Right atrium auricular region (tissue), 2 donors: Measurements from ENCODE around the gene DEXI. TPM values are rescaled to one million over a fixed set of nuclear protein-coding genes. Genes with fewer than 3 reads are reported as not detected.
"Not testable (repeated sequence)": the region's sequence is repeated elsewhere in the genome, so short reads cannot be mapped to it uniquely, and the experiment has no call there.

Source experiments
- DNase-seq: peaks from one replicate; pipeline ENCODE4 v3.0.0-alpha.2; 2019; ENCODE audit warnings: low spot score
- H3K27ac ChIP-seq, 2 donors: fragments of 200-600 bp; sonication (generic); 1 replicate in 1 of 2; 2 replicates in 1 of 2; pipeline ENCODE4 v1.5.1; 2016 to 2019
- H3K27me3 ChIP-seq, 2 donors: fragments of 200-600 bp; sonication (generic); one replicate each; pipeline versions ENCODE4 v1.5.1 to v1.6.0; 2017 to 2019
- H3K36me3 ChIP-seq: fragments of 200-600 bp; sonication (generic); one replicate; pipeline ENCODE4 v1.5.1; 2016
- H3K4me1 ChIP-seq, 2 donors: fragments of 200-600 bp; sonication (generic); one replicate each; pipeline versions ENCODE4 v1.5.1 to v1.6.0; 2017 to 2019
- H3K4me3 ChIP-seq, 2 donors: fragments of 200-600 bp; sonication (generic); 1 replicate in 1 of 2; 2 replicates in 1 of 2; pipeline ENCODE4 v1.5.1; 2017 to 2019; ENCODE audit warnings: mild to moderate bottlenecking in 1 of 2, moderate library complexity in 1 of 2
- H3K9me3 ChIP-seq, 2 donors: fragments of 200-600 bp; sonication (generic); one replicate each; pipeline ENCODE4 v1.5.1; 2019
- total RNA-seq, 2 donors: library from RNA; depleted of rRNA; stranded (reverse); fragments of >200 nt; gene quantifications; one replicate each; pipeline ENCODE4 v1.1.0, GENCODE V29; 2016
- TF ChIP-seq, protein P1 (sequence below), 2 donors: fragments of 200-600 bp; sonication (generic); IDR thresholded peaks; one replicate each; pipeline ENCODE4 v1.5.1; 2019; ENCODE audit warnings: antibody characterized with exemption in 2 of 2

DEXI gene
- total RNA-seq, 2 donors from 2014 or later: 129 to 164 TPM

DNA sequence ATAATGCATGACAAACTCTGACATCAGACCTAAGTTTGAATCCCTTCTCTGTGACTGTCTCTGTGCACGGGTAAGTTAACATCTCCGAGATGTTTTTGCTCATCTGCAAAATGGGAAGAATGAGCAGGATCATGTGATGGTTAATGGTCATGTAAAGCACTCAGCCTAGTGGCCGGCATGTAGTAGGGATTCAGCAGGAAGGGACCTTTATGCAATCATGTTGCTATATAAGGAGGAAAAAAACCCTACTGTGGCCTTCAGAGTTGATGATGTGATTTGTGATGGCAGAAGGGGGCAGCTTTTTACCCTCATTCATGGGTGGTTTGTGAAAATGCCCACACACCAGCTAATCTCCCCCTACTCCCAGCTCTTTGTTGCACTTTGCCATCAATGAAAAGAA, 26.2 kb upstream of the DEXI start:
- Histone ChIP-seq H3K27me3 (no peaks in the 10 kb centered on the region), H3K27ac (no peak overlapping the region), H3K9me3 (no peaks in the 10 kb centered on the region), H3K36me3 (peaks cover 10% of the 10 kb centered on the region), H3K4me3 (no peak overlapping the region), H3K4me1 (peaks cover 0 to 23% of the 10 kb centered on the region in 2 donors)
- DNase-seq: no peak
- TF ChIP-seq, protein P1, sequence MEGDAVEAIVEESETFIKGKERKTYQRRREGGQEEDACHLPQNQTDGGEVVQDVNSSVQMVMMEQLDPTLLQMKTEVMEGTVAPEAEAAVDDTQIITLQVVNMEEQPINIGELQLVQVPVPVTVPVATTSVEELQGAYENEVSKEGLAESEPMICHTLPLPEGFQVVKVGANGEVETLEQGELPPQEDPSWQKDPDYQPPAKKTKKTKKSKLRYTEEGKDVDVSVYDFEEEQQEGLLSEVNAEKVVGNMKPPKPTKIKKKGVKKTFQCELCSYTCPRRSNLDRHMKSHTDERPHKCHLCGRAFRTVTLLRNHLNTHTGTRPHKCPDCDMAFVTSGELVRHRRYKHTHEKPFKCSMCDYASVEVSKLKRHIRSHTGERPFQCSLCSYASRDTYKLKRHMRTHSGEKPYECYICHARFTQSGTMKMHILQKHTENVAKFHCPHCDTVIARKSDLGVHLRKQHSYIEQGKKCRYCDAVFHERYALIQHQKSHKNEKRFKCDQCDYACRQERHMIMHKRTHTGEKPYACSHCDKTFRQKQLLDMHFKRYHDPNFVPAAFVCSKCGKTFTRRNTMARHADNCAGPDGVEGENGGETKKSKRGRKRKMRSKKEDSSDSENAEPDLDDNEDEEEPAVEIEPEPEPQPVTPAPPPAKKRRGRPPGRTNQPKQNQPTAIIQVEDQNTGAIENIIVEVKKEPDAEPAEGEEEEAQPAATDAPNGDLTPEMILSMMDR (IDR thresholded peaks at IDR 0.05): no peak

DNA sequence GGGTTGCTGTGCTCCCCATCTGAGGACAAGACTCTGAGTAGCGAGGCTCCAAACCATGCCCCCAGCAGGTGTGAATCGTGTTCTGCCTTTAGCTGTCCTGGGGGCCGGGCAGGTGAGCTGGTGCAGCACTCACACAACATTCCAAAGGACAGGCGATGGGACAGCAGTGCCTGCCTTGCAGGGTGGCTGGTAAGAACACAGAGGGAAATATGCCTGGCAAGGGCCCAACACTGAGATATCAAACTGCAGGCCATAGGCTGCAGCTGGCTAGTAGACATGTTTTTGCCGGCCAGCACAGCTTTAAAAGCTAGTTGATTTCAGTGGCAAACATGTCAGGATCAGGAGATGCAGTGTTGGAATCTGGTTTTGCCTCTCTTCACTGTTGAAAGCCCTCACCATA, 25.7 kb upstream of the DEXI start:
- Histone ChIP-seq H3K4me1 (peaks cover 0 to 23% of the 10 kb centered on the region in 2 donors), H3K4me3 (no peak overlapping the region), H3K27ac (no peak overlapping the region), H3K36me3 (peaks cover 10% of the 10 kb centered on the region), H3K9me3 (no peaks in the 10 kb centered on the region), H3K27me3 (no peaks in the 10 kb centered on the region)
- TF ChIP-seq, protein P1 (IDR thresholded peaks at IDR 0.05): no peak
- no peak for DNase-seq

DNA sequence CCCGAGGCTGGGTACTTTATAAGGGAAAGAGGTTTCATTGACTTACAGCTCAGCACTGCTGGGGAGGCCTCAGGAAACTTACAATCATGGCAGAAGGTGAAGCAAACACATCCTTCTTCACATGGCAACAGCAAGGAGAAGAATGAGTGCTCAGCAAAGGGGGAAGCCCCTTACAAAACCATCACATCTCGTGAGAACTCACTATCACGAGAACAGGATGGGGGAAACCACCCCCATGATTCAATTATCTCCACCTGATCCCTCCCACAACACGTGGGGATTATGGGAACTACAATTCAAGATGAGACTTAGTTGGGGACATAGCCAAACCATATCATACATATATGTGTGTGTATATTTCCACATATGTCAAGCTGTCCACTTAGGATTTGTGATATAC, 24.3 kb upstream of the DEXI start:
- H3K27me3 ChIP-seq, H3K9me3 ChIP-seq, H3K27ac ChIP-seq, DNase-seq, H3K4me3 ChIP-seq: not testable (repeated sequence)
- peaks cover 14% of the 10 kb centered on the region for H3K36me3 ChIP-seq
- H3K4me1 ChIP-seq: peaks cover 0 to 16% of the 10 kb centered on the region in 2 donors

DNA sequence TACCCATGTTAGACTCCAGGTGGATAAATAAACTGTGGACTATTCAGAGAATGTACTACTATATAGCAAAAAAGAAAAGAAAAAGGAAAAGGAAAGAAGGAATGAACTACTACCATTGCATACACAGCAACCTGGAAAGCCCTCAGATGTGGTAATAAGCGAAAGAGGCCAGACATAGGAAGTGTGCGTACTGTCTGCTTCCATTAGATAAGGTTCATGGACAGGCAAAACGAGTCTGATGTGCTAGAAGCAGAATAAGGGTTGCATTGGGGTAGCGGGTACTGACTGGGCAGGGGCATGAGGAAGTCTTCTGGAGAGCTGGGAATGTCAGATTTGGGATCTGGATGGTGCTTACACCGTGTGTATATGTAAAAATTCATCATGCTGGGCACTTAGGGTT, 23.9 kb upstream of the DEXI start:
- Histone ChIP-seq H3K9me3 (no peaks in the 10 kb centered on the region), H3K27ac (no peak overlapping the region), H3K27me3 (no peaks in the 10 kb centered on the region), H3K4me3 (no peak overlapping the region), H3K4me1 (peaks cover 0 to 21% of the 10 kb centered on the region in 2 donors), H3K36me3 (peaks cover 14% of the 10 kb centered on the region)
- TF ChIP-seq, protein P1 (IDR thresholded peaks at IDR 0.05): no peak
- DNase-seq: no peak

DNA sequence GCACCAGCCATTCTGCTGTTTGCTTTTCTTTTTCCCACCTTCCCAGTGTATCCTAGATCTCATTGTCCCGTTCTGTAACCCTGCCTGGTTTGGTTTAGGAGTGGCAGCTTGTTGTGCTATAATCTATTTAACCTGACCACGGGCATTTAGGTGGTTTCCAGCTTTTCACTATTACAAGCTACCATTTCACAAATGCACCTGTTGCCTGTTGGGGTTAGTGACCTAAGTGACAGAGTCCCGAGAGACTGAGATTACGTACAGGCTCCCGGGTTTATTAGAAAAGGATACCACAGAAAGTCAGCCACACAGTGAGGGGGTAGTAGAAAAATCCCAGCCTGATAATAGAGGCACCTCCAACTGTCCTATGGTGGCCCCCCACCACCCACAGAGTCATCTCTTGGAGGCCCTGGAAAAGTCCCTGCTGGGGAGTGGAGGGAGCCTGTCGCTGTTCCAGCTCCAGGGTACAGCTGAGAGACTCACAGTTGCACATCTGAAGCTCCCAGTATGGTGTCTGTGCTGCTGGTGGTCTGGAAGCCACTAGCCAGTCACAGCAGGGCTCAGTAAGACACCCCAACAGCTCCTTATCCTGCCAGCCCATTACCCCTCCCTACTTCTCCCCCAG, 23.3 kb upstream of the DEXI start:
- Histone ChIP-seq H3K4me1 (peaks cover 0 to 24% of the 10 kb centered on the region in 2 donors), H3K27me3 (no peaks in the 10 kb centered on the region), H3K27ac (no peak overlapping the region), H3K9me3 (no peaks in the 10 kb centered on the region), H3K4me3 (no peak overlapping the region), H3K36me3 (peaks cover 14% of the 10 kb centered on the region)
- DNase-seq: no peak
- TF ChIP-seq, protein P1 (IDR thresholded peaks at IDR 0.05): no peak

DNA sequence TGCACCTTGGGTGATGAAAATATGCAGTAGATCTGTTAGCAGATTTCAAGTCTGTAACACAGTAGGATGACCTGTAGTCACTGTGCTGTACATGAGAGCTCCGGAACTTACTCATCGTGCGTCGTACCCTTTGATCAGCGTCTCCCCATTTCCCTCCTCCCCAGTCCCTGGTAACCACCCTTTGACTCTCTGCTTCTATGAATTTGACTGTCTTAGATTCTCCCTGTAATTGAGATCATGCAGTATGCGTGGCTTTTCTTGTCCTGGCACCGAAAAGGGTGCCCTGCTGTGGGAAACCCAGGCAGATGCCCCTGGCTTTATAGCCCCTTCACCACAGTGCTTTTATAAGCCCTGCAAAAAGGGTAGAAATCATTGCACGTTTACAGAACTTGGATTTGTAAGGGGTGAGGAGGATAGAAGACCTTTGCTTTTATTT, 22.6 kb upstream of the DEXI start:
- H3K4me3 ChIP-seq: no peak overlapping the region
- TF ChIP-seq, protein P1 (IDR thresholded peaks at IDR 0.05): no peak
- H3K9me3 ChIP-seq: no peaks in the 10 kb centered on the region
- peaks cover 14% of the 10 kb centered on the region for H3K36me3 ChIP-seq
- no peak for DNase-seq
- no peaks in the 10 kb centered on the region for H3K27me3 ChIP-seq
- peak overlapping the region in 1 of 2 donors; percentile 22 for H3K27ac ChIP-seq
- H3K4me1 ChIP-seq: peaks cover 0 to 24% of the 10 kb centered on the region in 2 donors
